Vagina (tissue), 2 donors: ENCODE measurements around the gene CHI3L1.

ENCODE experiments used
- POLR2A ChIP-seq, 2 donors: fragments of 450-650 bp; IDR thresholded peaks; one replicate each; pipeline ENCODE4 v1.6.1; 2017; ENCODE audit warnings: antibody characterized with exemption in 2 of 2, mild to moderate bottlenecking in 2 of 2, moderate library complexity in 2 of 2
- POLR2AphosphoS5 ChIP-seq, 2 donors: sonication (generic); formaldehyde crosslinking; IDR thresholded peaks; one replicate each; pipeline ENCODE4 v1.9.0; 2017; ENCODE audit warnings: antibody characterized with exemption in 2 of 2, mild to moderate bottlenecking in 2 of 2, low read depth in 1 of 2; ENCODE audit not compliant: insufficient read depth in 1 of 2
- TF ChIP-seq, protein P1 (sequence below), 3 experiments: fragments of 450-650 bp in 2 of 3; fragments of 200-600 bp in 1 of 3; sonication (generic) in 1 of 3; IDR thresholded peaks; one replicate each; pipeline ENCODE4 v1.5.1; 2017 to 2019; ENCODE audit warnings: antibody characterized with exemption in 3 of 3, mild to moderate bottlenecking in 2 of 3, moderate library complexity in 2 of 3

DNA sequence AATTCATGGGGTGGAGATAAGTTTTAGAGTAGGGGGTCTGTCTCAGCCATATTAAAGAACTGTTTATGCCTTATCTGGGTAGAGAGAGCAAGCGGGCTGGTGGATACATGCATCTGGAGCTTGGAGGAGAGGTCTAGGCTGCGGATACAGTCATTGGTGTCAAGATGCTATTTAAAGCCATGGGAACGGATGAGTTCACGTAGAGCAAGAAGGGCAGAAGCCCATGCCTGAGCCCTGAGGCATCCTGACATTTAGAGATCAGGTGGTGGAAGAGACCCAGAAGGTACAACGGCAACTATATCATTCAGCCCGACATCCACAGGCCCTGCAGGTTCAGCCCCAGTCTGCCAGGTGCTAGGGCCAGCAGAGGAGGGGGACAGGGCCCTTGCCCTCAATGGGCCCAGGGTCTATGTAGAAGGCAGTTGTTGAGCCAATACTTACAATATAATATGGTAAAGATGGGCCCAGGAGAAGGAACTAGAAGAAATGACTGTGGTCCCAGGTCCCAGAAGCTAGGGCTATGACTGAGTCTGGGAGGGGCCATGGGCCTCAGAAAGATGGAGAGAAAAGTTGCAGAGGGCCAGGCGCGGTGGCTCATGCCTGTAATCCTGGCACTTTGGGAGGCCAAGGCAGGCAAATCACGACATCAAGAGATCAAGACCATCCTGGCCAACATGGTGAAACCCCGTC lies 15.2 kb upstream of the CHI3L1 start:
- TF ChIP-seq, protein P1, sequence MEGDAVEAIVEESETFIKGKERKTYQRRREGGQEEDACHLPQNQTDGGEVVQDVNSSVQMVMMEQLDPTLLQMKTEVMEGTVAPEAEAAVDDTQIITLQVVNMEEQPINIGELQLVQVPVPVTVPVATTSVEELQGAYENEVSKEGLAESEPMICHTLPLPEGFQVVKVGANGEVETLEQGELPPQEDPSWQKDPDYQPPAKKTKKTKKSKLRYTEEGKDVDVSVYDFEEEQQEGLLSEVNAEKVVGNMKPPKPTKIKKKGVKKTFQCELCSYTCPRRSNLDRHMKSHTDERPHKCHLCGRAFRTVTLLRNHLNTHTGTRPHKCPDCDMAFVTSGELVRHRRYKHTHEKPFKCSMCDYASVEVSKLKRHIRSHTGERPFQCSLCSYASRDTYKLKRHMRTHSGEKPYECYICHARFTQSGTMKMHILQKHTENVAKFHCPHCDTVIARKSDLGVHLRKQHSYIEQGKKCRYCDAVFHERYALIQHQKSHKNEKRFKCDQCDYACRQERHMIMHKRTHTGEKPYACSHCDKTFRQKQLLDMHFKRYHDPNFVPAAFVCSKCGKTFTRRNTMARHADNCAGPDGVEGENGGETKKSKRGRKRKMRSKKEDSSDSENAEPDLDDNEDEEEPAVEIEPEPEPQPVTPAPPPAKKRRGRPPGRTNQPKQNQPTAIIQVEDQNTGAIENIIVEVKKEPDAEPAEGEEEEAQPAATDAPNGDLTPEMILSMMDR (IDR thresholded peaks at IDR 0.05): no peak
- TF ChIP-seq POLR2A (IDR thresholded peaks at IDR 0.05) (no peak), POLR2AphosphoS5 (IDR thresholded peaks at IDR 0.05; ENCODE audit: insufficient read depth in 1 of 2, low read depth in 1 of 2) (no peak)
